AG09319 (cell line): Measurements from ENCODE around the gene SGCE.

ENCODE experiments used
- DNase-seq: peaks from one replicate; pipeline ENCODE4 v3.0.0-alpha.2; 2010; ENCODE audit warnings: low read depth; ENCODE audit errors: extremely low read depth
- CTCF ChIP-seq: IDR thresholded peaks from 2 replicates; pipeline ENCODE4 v1.5.1; 2011; ENCODE audit warnings: low read depth, mild to moderate bottlenecking, inconsistent platforms, low read length, moderate library complexity

Gene SGCE

GRCh38 chr7:94649450-94649849 lies 6.5 kb downstream of the SGCE start:
- no peak for DNase-seq

GRCh38 chr7:94648731-94649130 lies 7.2 kb downstream of the SGCE start:
- no peak for DNase-seq
- TF ChIP-seq CTCF = no peak

More at GRCh38 chr7:94649450-94649849, 6.5 kb downstream of the SGCE start:
- no peak for TF ChIP-seq CTCF

- no peak for DNase-seq
- TF ChIP-seq CTCF = no peak
Observed at GRCh38 chr7:94647295-94647694, 8.6 kb downstream of the SGCE start.

GRCh38 chr7:94643771-94644545 lies 12.0 kb downstream of the SGCE start:
- TF ChIP-seq CTCF = no peak
- no peak for DNase-seq

- TF ChIP-seq CTCF = no peak
- no peak for DNase-seq
Observed at GRCh38 chr7:94642838-94643653, 12.9 kb downstream of the SGCE start.

- no peak for TF ChIP-seq CTCF
- DNase-seq = no peak
Observed at GRCh38 chr7:94639384-94639783, 16.5 kb downstream of the SGCE start.

GRCh38 chr7:94635687-94636086 lies 20.2 kb downstream of the SGCE start:
- no peak for TF ChIP-seq CTCF
- no peak for DNase-seq
